Astrocyte (in vitro differentiated cells and primary cell): ENCODE measurements around the gene NDUFV2.

Experiments
- EZH2 ChIP-seq: IDR thresholded peaks from 2 replicates; pipeline ENCODE4 v1.6.1; 2012; ENCODE audit warnings: mild to moderate bottlenecking, low read length, inconsistent platforms; ENCODE audit not compliant: insufficient read depth
- TF ChIP-seq, protein P1 (sequence below): IDR thresholded peaks from 2 replicates; pipeline ENCODE4 v1.5.1; 2011; ENCODE audit warnings: low read depth, mild to moderate bottlenecking, inconsistent platforms, low read length, moderate library complexity; ENCODE audit not compliant: insufficient read depth

GRCh38 chr18:9182852-9183399 is 80.4 kb downstream of the NDUFV2 start:
- no peak for TF ChIP-seq EZH2
- TF ChIP-seq, protein P1, sequence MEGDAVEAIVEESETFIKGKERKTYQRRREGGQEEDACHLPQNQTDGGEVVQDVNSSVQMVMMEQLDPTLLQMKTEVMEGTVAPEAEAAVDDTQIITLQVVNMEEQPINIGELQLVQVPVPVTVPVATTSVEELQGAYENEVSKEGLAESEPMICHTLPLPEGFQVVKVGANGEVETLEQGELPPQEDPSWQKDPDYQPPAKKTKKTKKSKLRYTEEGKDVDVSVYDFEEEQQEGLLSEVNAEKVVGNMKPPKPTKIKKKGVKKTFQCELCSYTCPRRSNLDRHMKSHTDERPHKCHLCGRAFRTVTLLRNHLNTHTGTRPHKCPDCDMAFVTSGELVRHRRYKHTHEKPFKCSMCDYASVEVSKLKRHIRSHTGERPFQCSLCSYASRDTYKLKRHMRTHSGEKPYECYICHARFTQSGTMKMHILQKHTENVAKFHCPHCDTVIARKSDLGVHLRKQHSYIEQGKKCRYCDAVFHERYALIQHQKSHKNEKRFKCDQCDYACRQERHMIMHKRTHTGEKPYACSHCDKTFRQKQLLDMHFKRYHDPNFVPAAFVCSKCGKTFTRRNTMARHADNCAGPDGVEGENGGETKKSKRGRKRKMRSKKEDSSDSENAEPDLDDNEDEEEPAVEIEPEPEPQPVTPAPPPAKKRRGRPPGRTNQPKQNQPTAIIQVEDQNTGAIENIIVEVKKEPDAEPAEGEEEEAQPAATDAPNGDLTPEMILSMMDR, result no peak
